HFFc6 (cell line): Measurements from ENCODE around the gene XXYLT1. TPM values are rescaled to one million over a fixed set of nuclear protein-coding genes. Genes with fewer than 3 reads are reported as not detected.
"Not testable (repeated sequence)": the region's sequence is repeated elsewhere in the genome, so short reads cannot be mapped to it uniquely, and the experiment has no call there.

ENCODE experiments used
- DNase-seq: peaks from one replicate; pipeline ENCODE4 v3.0.0-alpha.2; 2018
- H3K27ac Mint-ChIP-seq: 2 replicates; pipeline ENCODE4 v1.8.0; 2020; ENCODE audit warnings: mild to moderate bottlenecking, mixed read lengths
- H3K27me3 Mint-ChIP-seq: 2 replicates; pipeline ENCODE4 v1.8.0; 2021; ENCODE audit warnings: mild to moderate bottlenecking, moderate library complexity, mixed read lengths; ENCODE audit not compliant: insufficient read depth
- H3K36me3 Mint-ChIP-seq: 2 replicates; pipeline ENCODE4 v1.8.0; 2021; ENCODE audit warnings: low read depth, mixed read lengths
- H3K4me1 Mint-ChIP-seq: 2 replicates; pipeline ENCODE4 v1.8.0; 2020; ENCODE audit warnings: low read depth, mixed read lengths
- H3K4me3 Mint-ChIP-seq: 2 replicates; pipeline ENCODE4 v1.8.0; 2020; ENCODE audit warnings: mild to moderate bottlenecking, moderate library complexity, mixed read lengths
- H3K9me3 Mint-ChIP-seq: 2 replicates; pipeline ENCODE4 v1.8.0; 2020; ENCODE audit warnings: mild to moderate bottlenecking, mixed read lengths
- total RNA-seq, 6 experiments: library from RNA; stranded (reverse); fragmentation: NEBNext Ultra II Directional; extraction: Animal tissue kit (Norgen Biotek cat#: 25700); gene quantifications; 2 replicates in 1 of 6; 3 replicates in 5 of 6; pipeline ENCODE4 v1.2.3, GENCODE V29; 2021
- TF ChIP-seq, protein P1 (sequence below): fragments of 200-600 bp; sonication (generic); IDR thresholded peaks from 2 replicates; pipeline ENCODE4 v1.5.0; 2021; ENCODE audit warnings: antibody characterized with exemption, mild to moderate bottlenecking

Gene XXYLT1
- total RNA-seq, 6 experiments from 2014 or later = 16.9 to 24.2 (median 18.3) TPM

DNA sequence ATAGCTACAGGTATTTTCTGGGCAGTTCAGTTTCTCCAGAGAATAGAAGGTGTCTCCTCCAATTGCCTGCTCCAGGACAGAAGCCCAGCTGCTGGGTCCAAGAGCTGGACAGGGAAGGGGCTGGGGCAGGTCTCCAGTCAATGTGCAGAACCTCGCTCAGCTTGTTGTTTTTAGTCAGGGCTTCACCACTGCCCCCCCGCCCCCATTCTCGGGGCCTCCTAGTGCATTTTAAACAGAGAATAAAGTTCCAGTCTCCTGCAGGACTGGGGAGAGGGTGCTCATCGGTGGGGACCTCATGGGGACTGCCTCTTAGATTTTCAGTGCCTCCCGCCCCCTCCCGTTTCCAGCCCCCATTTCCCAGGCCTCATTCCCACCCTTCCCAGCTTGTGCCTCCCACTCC, 216.6 kb downstream of the XXYLT1 start:
- peaks cover 30% of the 10 kb centered on the region for H3K27me3 Mint-ChIP-seq

DNA sequence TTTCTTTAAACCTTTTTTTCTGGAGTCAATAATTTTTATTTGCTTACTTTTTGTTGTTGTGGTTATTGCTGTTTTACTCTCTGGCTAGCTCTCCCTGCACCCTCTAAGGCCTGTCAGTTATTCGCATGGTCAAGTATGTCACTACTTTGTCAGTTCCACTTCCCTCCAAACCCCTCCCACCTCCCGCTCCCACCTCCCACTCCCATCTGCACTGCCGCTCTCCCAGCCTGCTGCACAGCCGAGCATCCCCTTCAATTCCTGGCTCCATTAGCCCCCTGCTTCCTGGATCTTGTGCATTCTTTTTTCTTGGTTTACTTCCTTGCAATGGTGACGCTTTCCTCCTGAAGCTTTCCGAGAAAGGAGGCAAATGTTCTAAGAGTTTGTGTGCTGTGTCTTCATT, 218.0 kb downstream of the XXYLT1 start:
- H3K4me1 Mint-ChIP-seq = no peaks in the 10 kb centered on the region
- peaks cover 5% of the 10 kb centered on the region for H3K36me3 Mint-ChIP-seq
- peaks cover 28% of the 10 kb centered on the region for H3K27me3 Mint-ChIP-seq
- H3K4me3 Mint-ChIP-seq = no peak overlapping the region
- no peak overlapping the region for H3K27ac Mint-ChIP-seq
- no peak for DNase-seq
- peaks cover 5% of the 10 kb centered on the region; the same call in 1 of the 2 replicates for H3K9me3 Mint-ChIP-seq
- TF ChIP-seq, protein P1, sequence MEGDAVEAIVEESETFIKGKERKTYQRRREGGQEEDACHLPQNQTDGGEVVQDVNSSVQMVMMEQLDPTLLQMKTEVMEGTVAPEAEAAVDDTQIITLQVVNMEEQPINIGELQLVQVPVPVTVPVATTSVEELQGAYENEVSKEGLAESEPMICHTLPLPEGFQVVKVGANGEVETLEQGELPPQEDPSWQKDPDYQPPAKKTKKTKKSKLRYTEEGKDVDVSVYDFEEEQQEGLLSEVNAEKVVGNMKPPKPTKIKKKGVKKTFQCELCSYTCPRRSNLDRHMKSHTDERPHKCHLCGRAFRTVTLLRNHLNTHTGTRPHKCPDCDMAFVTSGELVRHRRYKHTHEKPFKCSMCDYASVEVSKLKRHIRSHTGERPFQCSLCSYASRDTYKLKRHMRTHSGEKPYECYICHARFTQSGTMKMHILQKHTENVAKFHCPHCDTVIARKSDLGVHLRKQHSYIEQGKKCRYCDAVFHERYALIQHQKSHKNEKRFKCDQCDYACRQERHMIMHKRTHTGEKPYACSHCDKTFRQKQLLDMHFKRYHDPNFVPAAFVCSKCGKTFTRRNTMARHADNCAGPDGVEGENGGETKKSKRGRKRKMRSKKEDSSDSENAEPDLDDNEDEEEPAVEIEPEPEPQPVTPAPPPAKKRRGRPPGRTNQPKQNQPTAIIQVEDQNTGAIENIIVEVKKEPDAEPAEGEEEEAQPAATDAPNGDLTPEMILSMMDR = no peak

More for the DNA sequence above, 216.6 kb downstream of the XXYLT1 start:
- Mint-ChIP-seq H3K4me1 (no peaks in the 10 kb centered on the region), H3K36me3 (peaks cover 5% of the 10 kb centered on the region), H3K9me3 (peaks cover 5% of the 10 kb centered on the region; the same call in 1 of the 2 replicates), H3K27ac (no peak overlapping the region), H3K4me3 (no peak overlapping the region)
- DNase-seq = no peak
- TF ChIP-seq, protein P1 = no peak

DNA sequence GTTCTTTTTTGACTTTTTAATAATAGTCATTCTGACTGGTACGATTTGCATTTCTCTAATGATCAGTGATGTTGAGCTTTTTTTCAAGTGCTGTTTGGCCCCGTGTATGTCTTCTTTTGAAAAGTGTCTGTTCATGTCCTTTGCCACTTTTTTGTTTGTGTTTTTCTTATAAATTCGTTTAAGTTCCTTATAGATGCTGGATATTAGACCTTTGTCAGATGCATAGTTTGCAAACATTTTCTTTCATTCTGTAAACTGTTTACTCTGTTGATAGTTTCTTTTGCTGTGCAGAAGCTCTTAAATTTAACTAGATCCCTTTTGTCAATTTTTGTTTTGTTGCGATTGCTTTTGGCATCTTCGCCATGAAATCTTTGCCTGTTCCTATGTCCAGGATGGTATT, 220.7 kb downstream of the XXYLT1 start:
- not testable (repeated sequence) for H3K27ac Mint-ChIP-seq, H3K9me3 Mint-ChIP-seq, H3K36me3 Mint-ChIP-seq, DNase-seq, H3K4me3 Mint-ChIP-seq, H3K4me1 Mint-ChIP-seq
- H3K27me3 Mint-ChIP-seq = peaks cover 28% of the 10 kb centered on the region

DNA sequence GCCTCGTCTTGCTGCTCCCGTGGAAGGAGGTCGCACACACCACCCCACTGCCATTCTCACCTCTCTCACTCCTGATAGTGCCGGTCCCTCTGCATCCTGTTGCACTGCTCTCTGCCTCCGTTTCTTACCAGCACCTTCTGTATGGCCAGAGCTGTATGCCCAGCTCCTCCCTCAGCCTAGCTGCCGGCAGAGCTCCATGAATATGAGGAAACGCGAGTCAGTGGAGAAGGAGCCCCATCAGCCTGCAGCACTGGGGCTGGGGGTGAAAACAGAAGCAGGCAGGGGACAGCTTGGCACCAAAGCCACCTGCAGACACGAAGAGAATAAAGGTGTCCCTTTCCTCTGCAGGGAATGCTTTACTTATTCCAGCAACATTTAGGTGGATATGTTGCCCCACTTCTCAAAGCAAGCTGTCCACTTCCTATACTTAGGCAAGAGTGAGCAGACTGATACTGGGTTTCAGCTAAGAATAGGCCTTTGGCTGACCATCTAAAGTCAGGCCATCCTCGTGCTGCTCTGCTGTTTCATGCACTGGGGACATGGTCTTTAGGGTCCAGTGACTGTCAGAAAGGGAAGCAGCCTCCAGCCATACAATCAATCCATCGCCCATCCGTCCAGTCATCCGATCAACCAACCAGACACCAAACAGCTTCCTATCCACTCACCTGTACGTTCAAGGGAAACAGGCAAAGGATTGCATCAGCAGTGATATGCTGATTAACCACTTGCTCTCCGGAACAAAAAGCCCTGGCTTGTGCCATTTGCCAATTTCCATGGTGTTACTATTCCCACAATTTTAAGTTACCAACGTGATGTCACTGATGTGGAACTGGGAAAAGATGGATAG, 222.7 kb downstream of the XXYLT1 start:
- H3K36me3 Mint-ChIP-seq = peaks cover 4% of the 10 kb centered on the region
- TF ChIP-seq, protein P1 = no peak

DNA sequence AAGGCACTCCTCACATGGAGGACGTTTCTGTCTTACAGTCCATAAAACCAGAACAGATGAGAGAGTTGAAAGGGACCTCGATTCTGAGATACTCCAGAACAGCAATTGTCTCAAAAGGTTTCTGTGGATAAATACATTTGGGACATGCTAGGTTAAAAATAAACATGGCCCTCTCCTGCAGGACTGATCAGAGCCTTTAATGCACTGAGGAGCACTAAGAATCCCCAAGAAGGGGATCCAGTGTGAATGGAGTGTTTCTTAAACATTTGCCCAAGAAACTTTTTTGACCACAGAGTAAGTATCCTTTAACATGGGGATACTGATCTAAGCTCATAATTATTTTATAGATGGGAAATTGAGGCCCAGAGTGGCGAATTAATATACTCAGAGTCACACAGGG, 223.4 kb downstream of the XXYLT1 start:
- H3K4me1 Mint-ChIP-seq = no peaks in the 10 kb centered on the region
- H3K27me3 Mint-ChIP-seq = peaks cover 20% of the 10 kb centered on the region
- H3K27ac Mint-ChIP-seq = no peak overlapping the region
- TF ChIP-seq, protein P1 = no peak
- H3K4me3 Mint-ChIP-seq = no peak overlapping the region
- no peaks in the 10 kb centered on the region for H3K36me3 Mint-ChIP-seq
- DNase-seq = no peak
- no peaks in the 10 kb centered on the region for H3K9me3 Mint-ChIP-seq

More for the DNA sequence above, 222.7 kb downstream of the XXYLT1 start:
- H3K9me3 Mint-ChIP-seq = peaks cover 3% of the 10 kb centered on the region; the same call in 1 of the 2 replicates
- H3K27ac Mint-ChIP-seq = no peak overlapping the region
- H3K27me3 Mint-ChIP-seq = peaks cover 22% of the 10 kb centered on the region
- H3K4me3 Mint-ChIP-seq = no peak overlapping the region
- no peaks in the 10 kb centered on the region for H3K4me1 Mint-ChIP-seq
- no peak for DNase-seq

DNA sequence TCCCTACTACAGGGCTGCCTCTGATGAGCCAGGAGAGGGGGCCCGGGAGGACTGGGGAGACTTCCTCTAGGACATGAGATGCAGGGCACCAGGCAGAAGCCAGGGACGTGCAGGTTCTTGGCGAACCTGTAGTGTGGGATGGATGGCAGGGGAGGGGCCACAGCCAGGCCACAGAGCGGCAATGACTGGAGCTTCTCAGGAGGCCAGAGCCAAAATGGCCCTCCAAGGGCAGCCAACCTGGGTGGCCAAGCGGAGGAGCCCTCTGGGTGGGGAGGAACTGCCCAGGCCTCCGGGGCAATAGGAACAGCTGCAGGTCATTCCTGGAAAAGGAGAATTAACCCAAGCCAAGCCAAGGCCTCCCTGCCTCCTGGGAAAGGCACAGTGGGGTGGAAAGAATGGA, 224.5 kb downstream of the XXYLT1 start:
- H3K9me3 Mint-ChIP-seq = no peaks in the 10 kb centered on the region
- no peaks in the 10 kb centered on the region for H3K36me3 Mint-ChIP-seq
- DNase-seq = no peak
- no peaks in the 10 kb centered on the region for H3K4me1 Mint-ChIP-seq
- no peak overlapping the region for H3K27ac Mint-ChIP-seq
- H3K4me3 Mint-ChIP-seq = no peak overlapping the region
- TF ChIP-seq, protein P1 = no peak
- peaks cover 19% of the 10 kb centered on the region for H3K27me3 Mint-ChIP-seq
